T-helper 1 cell treated with Interleukin-12 subunit alpha and Interleukin-12 subunit beta and Interleukin-4 antibody, amounts not matched to agents 30 ng/mL and 1 ng/mL, for 36 hours (primary cell): Measurements from ENCODE around the gene ZNF581. TPM values are rescaled to one million over a fixed set of nuclear protein-coding genes. Genes with fewer than 3 reads are reported as not detected.

Experiments used
- intact Hi-C: fragments of 100-400 bp; cut with micrococcal nuclease; formaldehyde crosslinking; loops from one replicate; pipeline ENCODE4 v1.15.1; 2024
- total RNA-seq: library from RNA; stranded (reverse); gene quantifications from 2 replicates; pipeline ENCODE4 v1.2.3, GENCODE V29; 2022

The ZNF581 gene
- total RNA-seq, 1 donor from 2014 or later = 22.0 TPM

DNA sequence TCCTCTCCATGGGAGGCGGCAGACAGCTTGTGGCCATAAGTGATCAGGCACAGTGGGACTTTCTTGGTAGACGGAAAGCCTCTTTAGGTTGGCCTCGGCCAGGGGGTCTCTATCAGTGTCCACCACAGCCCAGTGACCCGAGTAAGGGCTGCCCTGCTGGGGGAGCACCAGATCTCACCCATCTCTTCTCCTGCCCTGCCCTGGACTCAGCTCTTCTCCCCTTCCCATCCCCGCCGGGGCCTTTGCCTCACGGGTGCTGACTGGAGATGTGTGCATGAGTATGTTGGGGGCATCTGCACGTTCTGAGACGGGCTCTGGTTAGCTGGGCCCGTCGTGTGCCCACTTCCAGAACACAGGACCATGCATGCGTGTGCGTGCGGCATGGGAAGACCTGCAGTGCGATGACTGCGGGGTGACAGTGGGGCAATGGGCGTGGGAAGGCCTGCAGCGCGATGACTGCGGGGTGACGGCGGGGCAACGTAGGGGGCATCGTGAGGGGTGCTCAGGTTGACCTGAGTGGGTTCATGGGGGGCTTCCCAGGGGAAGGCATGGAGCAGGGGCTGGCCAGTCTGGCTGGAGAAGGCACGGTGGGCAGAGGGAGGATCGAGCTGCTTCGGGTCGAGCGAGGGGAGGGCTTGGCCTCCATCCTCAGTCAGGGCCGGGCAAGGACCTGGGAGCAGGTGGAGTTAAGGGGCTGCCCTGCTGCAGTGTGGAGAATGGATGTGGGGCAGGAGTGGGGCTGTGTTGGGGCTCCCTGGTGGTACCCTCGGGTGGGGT lies 47.5 kb downstream of the ZNF581 start:
- intact Hi-C loops = no loop called here

GRCh38 chr19:55691561-55692481 lies 48.4 kb downstream of the ZNF581 start:
- intact Hi-C loops = no loop called here

- intact Hi-C loops = no loop called here
Observed at GRCh38 chr19:55692681-55693081, 49.2 kb downstream of the ZNF581 start.

GRCh38 chr19:55693336-55693974 lies 50.0 kb downstream of the ZNF581 start:
- intact Hi-C loops = no loop called here

DNA sequence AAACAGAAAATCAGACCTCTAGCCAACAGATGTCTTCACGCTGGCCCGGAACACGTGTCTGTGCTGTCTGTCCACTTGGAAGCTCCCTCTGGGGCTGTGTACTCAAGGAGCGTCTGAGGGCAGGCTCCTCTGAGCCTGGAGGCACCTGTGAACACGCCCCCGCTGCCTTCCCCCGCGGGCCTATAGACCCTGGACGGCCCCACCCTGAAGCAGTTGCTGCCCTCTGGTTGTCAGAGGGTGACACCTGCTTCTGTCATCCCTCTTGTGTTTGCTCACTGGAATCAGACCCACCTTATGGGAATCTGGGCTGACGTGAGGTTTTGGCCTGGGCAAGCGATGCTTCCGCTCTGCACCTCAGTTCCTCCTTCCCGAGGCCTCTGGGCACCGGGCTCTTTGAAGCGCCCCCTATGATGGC lies 50.8 kb downstream of the ZNF581 start:
- intact Hi-C loops = no loop called here

DNA sequence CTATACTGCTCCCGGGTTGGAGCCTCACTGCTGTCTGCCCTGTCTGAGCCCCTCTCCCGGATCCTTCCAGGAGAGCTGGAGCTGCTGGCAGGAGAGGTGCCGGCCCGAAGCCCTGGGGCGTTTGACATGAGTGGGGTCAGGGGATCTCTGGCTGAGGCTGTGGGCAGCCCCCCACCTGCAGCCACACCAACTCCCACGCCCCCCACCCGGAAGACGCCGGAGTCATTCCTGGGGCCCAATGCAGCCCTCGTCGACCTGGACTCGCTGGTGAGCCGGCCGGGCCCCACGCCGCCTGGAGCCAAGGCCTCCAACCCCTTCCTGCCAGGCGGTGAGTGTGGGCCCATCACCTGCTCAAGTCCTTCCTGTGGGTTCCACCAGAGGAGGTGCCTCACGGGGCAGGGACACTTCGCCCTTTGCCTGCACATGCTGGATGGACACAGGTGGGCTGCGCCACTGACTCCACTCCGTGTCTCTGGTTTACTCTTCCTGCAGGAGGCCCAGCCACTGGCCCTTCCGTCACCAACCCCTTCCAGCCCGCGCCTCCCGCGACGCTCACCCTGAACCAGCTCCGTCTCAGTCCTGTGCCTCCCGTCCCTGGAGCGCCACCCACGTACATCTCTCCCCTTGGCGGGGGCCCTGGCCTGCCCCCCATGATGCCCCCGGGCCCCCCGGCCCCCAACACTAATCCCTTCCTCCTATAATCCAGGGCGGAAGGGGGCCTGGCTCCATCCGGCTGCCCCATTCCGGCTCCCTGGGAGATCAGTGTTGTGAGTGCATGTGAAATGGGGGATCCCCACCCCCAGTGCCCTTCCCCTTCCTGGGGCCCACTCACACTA lies 51.4 kb downstream of the ZNF581 start:
- intact Hi-C loops = no loop called here

Other genes starting within 250 kb of the ZNF581 start
- 167 and 180 TPM in 2 replicates for gene UBE2S, start 235.9 kb upstream of the ZNF581 start, total RNA-seq
- gene SHISA7, start 200.3 kb upstream of the ZNF581 start, total RNA-seq = not detected in 2 replicates
- 18.3 and 22.5 TPM in 2 replicates for gene ISOC2, start 182.0 kb upstream of the ZNF581 start, total RNA-seq
- gene C19orf85, start 178.9 kb upstream of the ZNF581 start, total RNA-seq = not detected in 2 replicates
- 6.3 and 8.9 TPM in 2 replicates for gene ZNF628, start 167.0 kb upstream of the ZNF581 start, total RNA-seq
- 11.4 and 13.2 TPM in 2 replicates for gene NAT14, start 158.5 kb upstream of the ZNF581 start, total RNA-seq
- gene SSC5D, start 155.2 kb upstream of the ZNF581 start, total RNA-seq = 0.15 and 0.39 TPM in 2 replicates
- gene SBK2, start 106.5 kb upstream of the ZNF581 start, total RNA-seq = not detected in 2 replicates
- not detected in 2 replicates for gene SBK3, start 98.1 kb upstream of the ZNF581 start, total RNA-seq
- 7.3 and 8.0 TPM in 2 replicates for gene ZNF579, start 62.8 kb upstream of the ZNF581 start, total RNA-seq
- 14.9 and 15.5 TPM in 2 replicates for gene FIZ1, start 44.1 kb upstream of the ZNF581 start, total RNA-seq
- 21.0 and 25.4 TPM in 2 replicates for gene ZNF524, start 43.4 kb upstream of the ZNF581 start, total RNA-seq
- gene ZNF865, start 38.0 kb upstream of the ZNF581 start, total RNA-seq = 15.8 and 16.8 TPM in 2 replicates
- 4.6 and 4.7 TPM in 2 replicates for gene ZNF784, start 19.1 kb upstream of the ZNF581 start, total RNA-seq
- gene ZNF580, start 2.6 kb upstream of the ZNF581 start, total RNA-seq = 42.6 and 46.1 TPM in 2 replicates
- gene CCDC106, start 4.6 kb downstream of the ZNF581 start, total RNA-seq = 8.9 TPM in 2 replicates
- gene U2AF2, start 11.4 kb downstream of the ZNF581 start, total RNA-seq = 258 and 268 TPM in 2 replicates
- 55.9 and 58.2 TPM in 2 replicates for gene EPN1, start 31.6 kb downstream of the ZNF581 start, total RNA-seq
- gene NLRP9, start 94.8 kb downstream of the ZNF581 start, total RNA-seq = not detected in 2 replicates
- not detected in 2 replicates for gene RFPL4A, start 115.4 kb downstream of the ZNF581 start, total RNA-seq
- not detected in 2 replicates for gene RFPL4AL1, start 125.5 kb downstream of the ZNF581 start, total RNA-seq
- gene NLRP11, start 188.3 kb downstream of the ZNF581 start, total RNA-seq = not detected in 2 replicates
- gene NLRP4, start 192.9 kb downstream of the ZNF581 start, total RNA-seq = not detected in 2 replicates